MCF 10A (cell line): ENCODE measurements around the gene FAM237B. TPM values are rescaled to one million over a fixed set of nuclear protein-coding genes. Genes with fewer than 3 reads are reported as not detected.
"Not testable (repeated sequence)": the region's sequence is repeated elsewhere in the genome, so short reads cannot be mapped to it uniquely, and the experiment has no call there.

Experiments used
- BruUV-seq: library from RNA; stranded (reverse); fragments of 400-500 nt; replicated peaks from 2 replicates; lab custom pipeline; 2021; lab: Mats Ljungman, UMichigan
- CTCF ChIA-PET: fragments of 300-600 bp; sonication (Branson Sonifier 250); formaldehyde crosslinking; extraction: SDS; loops from one replicate; lab custom pipeline; 2021; ENCODE audit warnings: antibody characterized with exemption, inconsistent platforms; lab: Yijun Ruan, JAX
- POLR2A ChIA-PET: fragments of 300-600, 350-650 bp; sonication (Branson Sonifier 250); formaldehyde crosslinking; extraction: SDS; loops from one replicate; lab custom pipeline; 2020; ENCODE audit warnings: antibody characterized with exemption, inconsistent platforms; lab: Yijun Ruan, JAX
- DNase-seq: peaks from one replicate; pipeline ENCODE4 v3.0.0-alpha.2; 2018; ENCODE audit not compliant: unreplicated experiment
- H3K27ac Mint-ChIP-seq: one replicate; pipeline ENCODE4 v1.8.0; 2022; ENCODE audit warnings: mild to moderate bottlenecking, low read depth, mixed read lengths; ENCODE audit not compliant: unreplicated experiment
- H3K27me3 Mint-ChIP-seq: one replicate; pipeline ENCODE4 v1.8.0; 2022; ENCODE audit warnings: mixed read lengths; ENCODE audit not compliant: insufficient read depth, unreplicated experiment
- H3K36me3 Mint-ChIP-seq: one replicate; pipeline ENCODE4 v1.8.0; 2022; ENCODE audit warnings: mild to moderate bottlenecking, moderate library complexity, mixed read lengths; ENCODE audit not compliant: insufficient read depth, unreplicated experiment
- H3K4me1 Mint-ChIP-seq: one replicate; pipeline ENCODE4 v1.8.0; 2022; ENCODE audit warnings: mixed read lengths; ENCODE audit not compliant: insufficient read depth, unreplicated experiment
- H3K4me3 Mint-ChIP-seq: one replicate; pipeline ENCODE4 v1.8.0; 2022; ENCODE audit warnings: mild to moderate bottlenecking, moderate library complexity, mixed read lengths; ENCODE audit not compliant: unreplicated experiment
- H3K9me3 Mint-ChIP-seq: one replicate; pipeline ENCODE4 v1.8.0; 2022; ENCODE audit warnings: mixed read lengths; ENCODE audit not compliant: unreplicated experiment
- CTCF ChIP-seq: fragments of 200-600 bp; IDR thresholded peaks from one replicate; pipeline ENCODE4 v1.8.0; 2022; ENCODE audit warnings: antibody characterized with exemption, mild to moderate bottlenecking; ENCODE audit not compliant: unreplicated experiment
- intact Hi-C: fragments of 100-400 bp; cut with micrococcal nuclease; formaldehyde crosslinking; loops from 2 replicates; pipeline ENCODE4 v1.14.1; 2022
- total RNA-seq: library from RNA; stranded (reverse); gene quantifications from 2 replicates; pipeline ENCODE4 v1.2.3, GENCODE V29; 2022

Gene FAM237B
- total RNA-seq, 1 experiment from 2014 or later, result not detected

DNA sequence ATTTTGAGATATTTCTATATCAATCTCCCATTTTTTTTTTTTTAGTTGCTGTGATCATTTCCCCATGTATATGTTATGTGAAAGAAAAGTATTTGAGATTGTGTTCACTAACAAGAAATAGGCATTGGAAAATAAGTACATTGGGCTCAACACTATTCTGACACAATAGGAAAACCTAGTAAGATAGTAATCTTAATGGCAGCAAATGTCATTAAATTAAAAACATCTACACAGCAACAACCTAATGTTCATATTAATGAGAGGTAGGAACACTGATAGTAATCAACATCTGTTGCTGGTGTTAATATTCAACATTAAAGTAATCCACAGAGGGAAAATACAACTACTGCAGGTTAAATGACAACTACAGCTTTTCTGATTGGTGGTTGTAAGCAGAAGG lies 23.9 kb upstream of the FAM237B start:
- no peaks in the 10 kb centered on the region for H3K9me3 Mint-ChIP-seq
- no TSS peak for BruUV-seq
- H3K27me3 Mint-ChIP-seq, result no peaks in the 10 kb centered on the region
- H3K27ac Mint-ChIP-seq, result no peak overlapping the region
- intact Hi-C loops, result no loop called here
- no peak for TF ChIP-seq CTCF
- H3K4me1 Mint-ChIP-seq, result peaks cover 15% of the 10 kb centered on the region
- POLR2A ChIA-PET, result interaction anchor here (0.7 to 2.4 kb wide), 4 partner anchors 58 to 133 kb away, joined by 3 to 18 read pairs (median 4); partner anchors contain the start of gene CLDN12
- no peak for DNase-seq
- H3K36me3 Mint-ChIP-seq, result no peaks in the 10 kb centered on the region
- CTCF ChIA-PET, result interaction anchor here (0.7 to 1.7 kb wide), 3 partner anchors 38 to 499 kb away, joined by 3 to 5 read pairs (median 3); partner anchors contain the start of gene CLDN12
- H3K4me3 Mint-ChIP-seq, result peak overlapping the region; percentile 94

GRCh38 chr7:90337106-90337505 lies 16.0 kb upstream of the FAM237B start:
- intact Hi-C loops, result no loop called here
- no TSS peak for BruUV-seq
- no peaks in the 10 kb centered on the region for H3K9me3 Mint-ChIP-seq
- ChIA-PET POLR2A (no interaction called here), CTCF (interaction anchor here (0.5 to 2.1 kb wide), 2 partner anchors 9 to 21 kb away, joined by 3 to 15 read pairs; partner anchors contain the start of gene GTPBP10)
- peaks cover 6% of the 10 kb centered on the region for H3K27me3 Mint-ChIP-seq
- H3K4me1 Mint-ChIP-seq, result no peaks in the 10 kb centered on the region
- no peak for TF ChIP-seq CTCF
- DNase-seq, result no peak
- H3K27ac Mint-ChIP-seq, result no peak overlapping the region
- H3K4me3 Mint-ChIP-seq, result no peak overlapping the region
- H3K36me3 Mint-ChIP-seq, result no peaks in the 10 kb centered on the region

GRCh38 chr7:90334926-90335325 lies 13.8 kb upstream of the FAM237B start:
- BruUV-seq, H3K4me3 Mint-ChIP-seq, intact Hi-C loops, POLR2A ChIA-PET, H3K27ac Mint-ChIP-seq, H3K9me3 Mint-ChIP-seq, CTCF ChIA-PET, H3K4me1 Mint-ChIP-seq, DNase-seq, H3K36me3 Mint-ChIP-seq: not testable (repeated sequence)
- peaks cover 26% of the 10 kb centered on the region for H3K27me3 Mint-ChIP-seq

- DNase-seq, result no peak
- Mint-ChIP-seq H3K4me1 (no peaks in the 10 kb centered on the region), H3K27ac (no peak overlapping the region), H3K4me3 (no peak overlapping the region), H3K9me3 (no peaks in the 10 kb centered on the region), H3K36me3 (no peaks in the 10 kb centered on the region), H3K27me3 (peaks cover 26% of the 10 kb centered on the region)
- ChIA-PET CTCF (no interaction called here), POLR2A (no interaction called here)
- intact Hi-C loops, result no loop called here
- BruUV-seq, result no TSS peak
- no peak for TF ChIP-seq CTCF
These were observed 13.2 kb upstream of the FAM237B start for GRCh38 chr7:90334193-90334843.
